ENCODE measurements around the gene STX8.

- TF ChIP-seq POLR2AphosphoS5 (IDR thresholded peaks at IDR 0.05; ENCODE audit: low read depth, low read length) (no peak), TAF1 (IDR thresholded peaks at IDR 0.05; ENCODE audit: borderline replicate concordance, low read depth, low read length) (no peak), POLR2A (IDR thresholded peaks at IDR 0.05; ENCODE audit: low read depth, low read length) (no peak)
Observed at GRCh38 chr17:9401434-9401833, 174.2 kb downstream of the STX8 start.

Measured in GM12892 (cell line).